NCI-H146 treated with DMSO at 0.1 percent for 48 hours (cell line): ENCODE data around the gene HSD17B3.
"Not testable (repeated sequence)": the region's sequence is repeated elsewhere in the genome, so short reads cannot be mapped to it uniquely, and the experiment has no call there.

Experiments used
- DNase-seq: peaks from one replicate; lab custom pipeline; 2025; ENCODE audit not compliant: unreplicated experiment; lab: John Stamatoyannopoulos, UW

The HSD17B3 gene

GRCh38 chr9:96201140-96201539 lies 100.8 kb downstream of the HSD17B3 start:
- no peak for DNase-seq

- DNase-seq: no peak
These were observed 103.0 kb downstream of the HSD17B3 start for GRCh38 chr9:96199006-96199405.

- DNase-seq: no peak
These were observed 106.4 kb downstream of the HSD17B3 start for GRCh38 chr9:96195541-96195940.

GRCh38 chr9:96193236-96193755 lies 108.7 kb downstream of the HSD17B3 start:
- no peak for DNase-seq

GRCh38 chr9:96192710-96193109 lies 109.3 kb downstream of the HSD17B3 start:
- no peak for DNase-seq

- no peak for DNase-seq
These were observed 112.0 kb downstream of the HSD17B3 start for GRCh38 chr9:96189995-96190394.

- DNase-seq: not testable (repeated sequence)
These were observed 112.4 kb downstream of the HSD17B3 start for GRCh38 chr9:96189581-96189980.

- DNase-seq: no peak
These were observed 113.4 kb downstream of the HSD17B3 start for GRCh38 chr9:96188571-96188970.

GRCh38 chr9:96187151-96187555 lies 114.8 kb downstream of the HSD17B3 start:
- DNase-seq: no peak

GRCh38 chr9:96186591-96187011 lies 115.4 kb downstream of the HSD17B3 start:
- DNase-seq: no peak

GRCh38 chr9:96185518-96186156 lies 116.3 kb downstream of the HSD17B3 start:
- DNase-seq: no peak
